Spleen (tissue), 7 donors: ENCODE measurements around the gene PYDC1.

ENCODE experiments used
- CTCF ChIP-seq, 11 experiments: fragments of 200-600 bp in 7 of 11; fragments of 450-650 bp in 4 of 11; sonication (generic) in 4 of 11; IDR thresholded peaks in 8 of 11; conservative IDR thresholded peaks in 3 of 11; 1 replicate in 7 of 11; 2 replicates in 4 of 11; pipeline versions ENCODE4 v1.4.0 to v1.8.0; 2016 to 2021; ENCODE audit warnings: antibody characterized with exemption in 11 of 11, inconsistent platforms in 4 of 11, mild to moderate bottlenecking in 1 of 11
- POLR2A ChIP-seq, 3 donors: fragments of 450-650 bp; IDR thresholded peaks; one replicate each; pipeline ENCODE4 v1.5.1; 2017; ENCODE audit warnings: antibody characterized with exemption in 3 of 3, mild to moderate bottlenecking in 1 of 3
- donor health status: DM: no; HTN: no; CAD: no; lungs with moderate emphysema.
- donor health status: DM: no; HTN: no; CAD: no.
- donor health status: DM: no; HTN: no; CAD: no.

GRCh38 chr16:31200821-31201568 is 15.9 kb downstream of the PYDC1 start:
- TF ChIP-seq CTCF (IDR thresholded peaks at IDR 0.05 in 8 of 11, conservative IDR thresholded peaks at IDR 0.05 in 3 of 11), result peak in 1 of 11 experiments; percentile 27
- no peak for TF ChIP-seq POLR2A (IDR thresholded peaks at IDR 0.05)
